ENCODE measurements around the gene ABCG2. TPM values are rescaled to one million over a fixed set of nuclear protein-coding genes. Genes with fewer than 3 reads are reported as not detected.

The ABCG2 gene
- total RNA-seq, 1 experiment from 2014 or later, result 0.44 TPM

DNA sequence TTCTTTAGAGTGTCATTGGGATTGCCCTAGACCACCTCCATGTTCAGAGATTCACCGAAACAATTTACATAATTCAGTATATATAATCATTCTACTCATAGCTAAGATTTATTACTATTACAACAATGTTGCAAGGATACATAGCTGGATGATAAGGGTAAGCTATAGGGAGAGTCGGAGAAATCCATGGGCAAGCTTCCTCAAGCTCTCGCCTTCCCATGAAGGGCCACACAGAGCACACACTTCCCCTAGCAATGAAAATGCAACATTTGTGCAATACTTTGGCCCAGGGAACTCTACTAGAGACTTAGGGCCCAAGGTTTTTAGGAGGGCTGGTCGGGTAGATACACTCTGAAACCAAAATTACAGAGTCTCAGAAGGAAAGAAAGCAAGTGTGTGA, 49.7 kb upstream of the ABCG2 start (continued):
- TF ChIP-seq POLR2A (IDR thresholded peaks at IDR 0.05; ENCODE audit: borderline replicate concordance, extremely low read depth, insufficient read depth, insufficient read length) (no peak), EZH2phosphoT487 (IDR thresholded peaks at IDR 0.05; ENCODE audit: borderline replicate concordance) (no peak), YY1 (IDR thresholded peaks at IDR 0.05; ENCODE audit: extremely low read depth, insufficient replicate concordance, low read depth, low read length) (no peak), TCF7L2 (IDR thresholded peaks at IDR 0.05; ENCODE audit: borderline replicate concordance, extremely low read depth, insufficient read depth, insufficient read length) (no peak), ZFX (IDR thresholded peaks at IDR 0.05) (no peak), EGR1 (IDR thresholded peaks at IDR 0.05; ENCODE audit: low read depth) (no peak), CBX3 (IDR thresholded peaks at IDR 0.05; ENCODE audit: low read depth) (no peak), FOSL1 (IDR thresholded peaks at IDR 0.05; ENCODE audit: low read depth) (no peak), RAD21 (IDR thresholded peaks at IDR 0.05; ENCODE audit: low read depth) (no peak)
- TF ChIP-seq, protein P1, sequence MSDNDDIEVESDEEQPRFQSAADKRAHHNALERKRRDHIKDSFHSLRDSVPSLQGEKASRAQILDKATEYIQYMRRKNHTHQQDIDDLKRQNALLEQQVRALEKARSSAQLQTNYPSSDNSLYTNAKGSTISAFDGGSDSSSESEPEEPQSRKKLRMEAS (IDR thresholded peaks at IDR 0.05), result no peak
- TF ChIP-seq, protein P2, sequence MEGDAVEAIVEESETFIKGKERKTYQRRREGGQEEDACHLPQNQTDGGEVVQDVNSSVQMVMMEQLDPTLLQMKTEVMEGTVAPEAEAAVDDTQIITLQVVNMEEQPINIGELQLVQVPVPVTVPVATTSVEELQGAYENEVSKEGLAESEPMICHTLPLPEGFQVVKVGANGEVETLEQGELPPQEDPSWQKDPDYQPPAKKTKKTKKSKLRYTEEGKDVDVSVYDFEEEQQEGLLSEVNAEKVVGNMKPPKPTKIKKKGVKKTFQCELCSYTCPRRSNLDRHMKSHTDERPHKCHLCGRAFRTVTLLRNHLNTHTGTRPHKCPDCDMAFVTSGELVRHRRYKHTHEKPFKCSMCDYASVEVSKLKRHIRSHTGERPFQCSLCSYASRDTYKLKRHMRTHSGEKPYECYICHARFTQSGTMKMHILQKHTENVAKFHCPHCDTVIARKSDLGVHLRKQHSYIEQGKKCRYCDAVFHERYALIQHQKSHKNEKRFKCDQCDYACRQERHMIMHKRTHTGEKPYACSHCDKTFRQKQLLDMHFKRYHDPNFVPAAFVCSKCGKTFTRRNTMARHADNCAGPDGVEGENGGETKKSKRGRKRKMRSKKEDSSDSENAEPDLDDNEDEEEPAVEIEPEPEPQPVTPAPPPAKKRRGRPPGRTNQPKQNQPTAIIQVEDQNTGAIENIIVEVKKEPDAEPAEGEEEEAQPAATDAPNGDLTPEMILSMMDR (IDR thresholded peaks at IDR 0.05 in 2 of 3, conservative IDR thresholded peaks at IDR 0.05 in 1 of 3; ENCODE audit: borderline replicate concordance in 1 of 3, insufficient read depth in 1 of 3, low read depth in 2 of 3, low read length in 2 of 3), result no peak

DNA sequence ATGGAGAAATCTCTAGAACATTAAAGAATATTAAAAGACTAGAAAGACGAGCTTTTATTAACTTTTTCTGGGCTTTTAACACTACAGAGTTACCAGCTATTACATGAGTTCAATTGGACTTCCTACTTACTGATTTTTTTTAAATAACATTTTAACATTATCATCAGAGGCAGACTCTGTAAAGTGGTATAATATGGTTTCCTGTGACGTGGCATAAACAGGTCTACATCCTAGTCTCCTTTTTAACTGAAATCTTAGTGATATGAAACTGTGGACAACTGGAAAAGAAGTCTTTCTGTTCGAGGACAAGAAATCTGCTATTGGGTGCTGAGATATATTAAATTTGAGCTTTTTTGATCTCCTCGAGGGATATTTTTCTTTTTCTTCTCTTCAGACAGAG, 48.7 kb upstream of the ABCG2 start:
- intact Hi-C loops (cut with micrococcal nuclease), result loop anchor here (10.0 kb wide), 1 partner anchor 842 kb away; no protein-coding TSS in a partner anchor
- Histone ChIP-seq H3K4me3 (replicated peaks in 1 of 2; ENCODE audit: low read depth in 1 of 2, low read length in 2 of 2) (no peak overlapping the region), H3K4me1 (ENCODE audit: control insufficient read depth in 1 of 2, insufficient read depth in 2 of 2, low read length in 2 of 2) (peaks cover 0 to 2% of the 10 kb centered on the region in 2 experiments; a peak in 1 of 4 replicates), H3K9me2 (ENCODE audit: insufficient read depth) (no peaks in the 10 kb centered on the region), H3K4me2 (ENCODE audit: low read length) (no peak overlapping the region), H3K36me3 (ENCODE audit: control insufficient read depth in 1 of 2, insufficient read depth in 2 of 2, low read length in 2 of 2) (no peaks in the 10 kb centered on the region), H3K27me3 (ENCODE audit: insufficient read depth, low read length) (no peaks in the 10 kb centered on the region), H3K9ac (ENCODE audit: low read length) (no peak overlapping the region), H3K9me3 (ENCODE audit: control insufficient read depth in 1 of 2, insufficient read depth in 1 of 2, low read depth in 1 of 2, low read length in 2 of 2) (no peaks in the 10 kb centered on the region), H2AFZ (ENCODE audit: low read depth, low read length, poor library complexity, severe bottlenecking) (no peak overlapping the region), H4K20me1 (ENCODE audit: insufficient read depth) (no peaks in the 10 kb centered on the region), H3K27ac (ENCODE audit: low read depth, low read length) (no peak overlapping the region), H3K79me2 (ENCODE audit: insufficient read depth, low read length) (no peaks in the 10 kb centered on the region)
- no peak for TF ChIP-seq JUND (IDR thresholded peaks at IDR 0.05)
- TF ChIP-seq, protein P3, sequence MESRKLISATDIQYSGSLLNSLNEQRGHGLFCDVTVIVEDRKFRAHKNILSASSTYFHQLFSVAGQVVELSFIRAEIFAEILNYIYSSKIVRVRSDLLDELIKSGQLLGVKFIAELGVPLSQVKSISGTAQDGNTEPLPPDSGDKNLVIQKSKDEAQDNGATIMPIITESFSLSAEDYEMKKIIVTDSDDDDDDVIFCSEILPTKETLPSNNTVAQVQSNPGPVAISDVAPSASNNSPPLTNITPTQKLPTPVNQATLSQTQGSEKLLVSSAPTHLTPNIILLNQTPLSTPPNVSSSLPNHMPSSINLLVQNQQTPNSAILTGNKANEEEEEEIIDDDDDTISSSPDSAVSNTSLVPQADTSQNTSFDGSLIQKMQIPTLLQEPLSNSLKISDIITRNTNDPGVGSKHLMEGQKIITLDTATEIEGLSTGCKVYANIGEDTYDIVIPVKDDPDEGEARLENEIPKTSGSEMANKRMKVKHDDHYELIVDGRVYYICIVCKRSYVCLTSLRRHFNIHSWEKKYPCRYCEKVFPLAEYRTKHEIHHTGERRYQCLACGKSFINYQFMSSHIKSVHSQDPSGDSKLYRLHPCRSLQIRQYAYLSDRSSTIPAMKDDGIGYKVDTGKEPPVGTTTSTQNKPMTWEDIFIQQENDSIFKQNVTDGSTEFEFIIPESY (IDR thresholded peaks at IDR 0.05; ENCODE audit: extremely low read depth, insufficient replicate concordance, low read length), result no peak
- TF ChIP-seq CBX3 (IDR thresholded peaks at IDR 0.05; ENCODE audit: low read depth), result no peak
- no peak for TF ChIP-seq RAD21 (IDR thresholded peaks at IDR 0.05; ENCODE audit: low read depth)
- no peak for TF ChIP-seq ZFX (IDR thresholded peaks at IDR 0.05)
- TF ChIP-seq, protein P1 (IDR thresholded peaks at IDR 0.05), result no peak
- no peak for TF ChIP-seq SIN3A (IDR thresholded peaks at IDR 0.05; ENCODE audit: low read depth)
- no peak for TF ChIP-seq EGR1 (IDR thresholded peaks at IDR 0.05; ENCODE audit: low read depth)
- no peak for TF ChIP-seq FOSL1 (IDR thresholded peaks at IDR 0.05; ENCODE audit: low read depth)
- TF ChIP-seq ELF1 (IDR thresholded peaks at IDR 0.05; ENCODE audit: borderline replicate concordance, low read depth), result no peak
- CTCF ChIA-PET, result interaction anchor here (1.0 to 2.0 kb wide), 2 partner anchors 174 to 308 kb away, joined by 3 to 12 read pairs; no protein-coding TSS in a partner anchor
- ATAC-seq, result no peak
- no peak for DNase-seq (ENCODE audit: low read depth, low spot score)
- RAD21 ChIA-PET (ENCODE audit: low non-redundant PET in 1 of 2, low total read pairs in 2 of 2, uncharacterized antibody in 2 of 2, unreplicated experiment in 2 of 2), result interaction anchor here in 1 of 2 experiments (1.0 kb wide), 1 partner anchor 174 kb away, joined by 3 read pairs; no protein-coding TSS in a partner anchor
- no TSS peak for BruUV-seq (replicated peaks)
- POLR2A ChIA-PET, result no interaction called here
